Testis (tissue), 3 donors: ENCODE results near the gene AP1M2. TPM values are rescaled to one million over a fixed set of nuclear protein-coding genes. Genes with fewer than 3 reads are reported as not detected.

Experiments
- DNase-seq: peaks from one replicate; pipeline ENCODE4 v3.0.0-alpha.2; 2019
- H3K27ac ChIP-seq, 2 donors: fragments of 200-600 bp; sonication (generic); one replicate each; pipeline ENCODE4 v1.5.1; 2019
- H3K27me3 ChIP-seq: fragments of 200-600 bp; sonication (generic); one replicate; pipeline ENCODE4 v1.5.1; 2019
- H3K36me3 ChIP-seq: fragments of 200-600 bp; sonication (generic); one replicate; pipeline ENCODE4 v1.5.1; 2017; ENCODE audit warnings: low read depth; ENCODE audit errors: missing control alignments
- H3K4me1 ChIP-seq: fragments of 200-600 bp; sonication (generic); one replicate; pipeline ENCODE4 v1.5.1; 2019
- H3K4me3 ChIP-seq, 2 donors: fragments of 200-600 bp; sonication (generic); one replicate each; pipeline ENCODE4 v1.5.1; 2017 to 2019
- H3K9me3 ChIP-seq: fragments of 200-600 bp; sonication (generic); one replicate; pipeline ENCODE4 v1.5.1; 2017
- CTCF ChIP-seq, 3 experiments: fragments of 450-650 bp in 2 of 3; fragments of 200-600 bp in 1 of 3; sonication (generic) in 1 of 3; IDR thresholded peaks; one replicate each; pipeline ENCODE4 v1.5.1; 2016 to 2019; ENCODE audit warnings: antibody characterized with exemption in 3 of 3, mild to moderate bottlenecking in 2 of 3, moderate library complexity in 1 of 3
- POLR2A ChIP-seq: fragments of 450-650 bp; IDR thresholded peaks from one replicate; pipeline ENCODE4 v1.6.1; 2017; ENCODE audit warnings: antibody characterized with exemption, mild to moderate bottlenecking, moderate library complexity
- WGBS, 2 donors: methylation state at CpG; one replicate each; pipeline ENCODE4 v1.1.5; 2018; 5-methylcytosine and 5-hydroxymethylcytosine counted together
- intact Hi-C: fragments of 100-400 bp; cut with DNase I; formaldehyde crosslinking; loops from one replicate; pipeline ENCODE4 v1.15.1; 2023; ENCODE audit warnings: low total_unique reads
- polyA plus RNA-seq: library from polyadenylated mRNA; stranded (reverse); fragments of 350-450 nt; fragmentation: Illumina TruSeq; extraction: RNeasy Lipid Tissue Mini Kit (QIAGEN cat#74804); gene quantifications from one replicate; pipeline ENCODE4 v1.2.3, GENCODE V29; 2014; ENCODE audit warnings: low read depth, low replicate concordance; ENCODE audit not compliant: insufficient read depth
- total RNA-seq, 2 donors: library from RNA; depleted of rRNA; stranded (reverse); fragments of >200 nt; gene quantifications; one replicate each; pipeline ENCODE4 v1.2.3, GENCODE V29; 2016

Gene AP1M2
- total and polyA plus RNA-seq, 3 donors from 2014 or later = 6.9 to 23.3 (median 7.7) TPM

GRCh38 chr19:10603873-10604459 is 16.9 kb upstream of the AP1M2 start:
- WGBS, 2 donors = 20 to 27% methylated on average over 9 of the region's 9 CpGs
- DNase-seq = no peak
- intact Hi-C loops = no loop called here

GRCh38 chr19:10603084-10603872 is 16.2 kb upstream of the AP1M2 start:
- TF ChIP-seq CTCF (IDR thresholded peaks at IDR 0.05) = no peak
- peaks cover 21% of the 10 kb centered on the region for H3K4me1 ChIP-seq
- peak overlapping the region; percentile 96 to 99 for H3K4me3 ChIP-seq
- WGBS, 2 donors = 8 to 12% methylated on average over 17 to 19 of the region's 19 CpGs
- H3K36me3 ChIP-seq = no peaks in the 10 kb centered on the region
- no peak for DNase-seq
- H3K27ac ChIP-seq = peak overlapping the region; percentile 94 to 95
- H3K27me3 ChIP-seq = no peaks in the 10 kb centered on the region
- intact Hi-C loops = no loop called here
- H3K9me3 ChIP-seq = no peaks in the 10 kb centered on the region

More at GRCh38 chr19:10603873-10604459, 16.9 kb upstream of the AP1M2 start:
- Histone ChIP-seq H3K9me3 (no peaks in the 10 kb centered on the region), H3K27me3 (no peaks in the 10 kb centered on the region), H3K27ac (peak overlapping the region; percentile 94 to 95), H3K4me3 (peak overlapping the region; percentile 96 to 99), H3K4me1 (peaks cover 21% of the 10 kb centered on the region), H3K36me3 (no peaks in the 10 kb centered on the region)
- no peak for TF ChIP-seq POLR2A

GRCh38 chr19:10602330-10603083 is 15.4 kb upstream of the AP1M2 start:
- Histone ChIP-seq H3K27ac (peak overlapping the region; percentile 94 to 95), H3K9me3 (no peaks in the 10 kb centered on the region), H3K27me3 (no peaks in the 10 kb centered on the region), H3K4me3 (peak overlapping the region; percentile 96 to 99), H3K4me1 (peaks cover 21% of the 10 kb centered on the region), H3K36me3 (no peaks in the 10 kb centered on the region)
- DNase-seq = peak; percentile 92
- no peak for TF ChIP-seq POLR2A
- no peak for TF ChIP-seq CTCF (IDR thresholded peaks at IDR 0.05)
- intact Hi-C loops = no loop called here
- 0 to 1% methylated on average over 30 to 58 of the region's 76 CpGs for WGBS, 2 donors

GRCh38 chr19:10601999-10602329 is 14.9 kb upstream of the AP1M2 start:
- intact Hi-C loops = no loop called here
- Histone ChIP-seq H3K9me3 (no peaks in the 10 kb centered on the region), H3K4me3 (peak overlapping the region; percentile 96 to 99), H3K4me1 (peaks cover 21% of the 10 kb centered on the region), H3K36me3 (no peaks in the 10 kb centered on the region), H3K27ac (peak overlapping the region in 1 of 2 donors; percentile 95), H3K27me3 (no peaks in the 10 kb centered on the region)
- TF ChIP-seq CTCF (IDR thresholded peaks at IDR 0.05) (no peak), POLR2A (no peak)
- 8 to 19% methylated on average over 7 of the region's 7 CpGs for WGBS, 2 donors
- no peak for DNase-seq

- WGBS, 2 donors = 95 to 96% methylated on average over 5 of the region's 5 CpGs
Measured at GRCh38 chr19:10600149-10600548, 13.0 kb upstream of the AP1M2 start.

More at GRCh38 chr19:10600149-10600548, 13.0 kb upstream of the AP1M2 start:
- TF ChIP-seq POLR2A (no peak), CTCF (IDR thresholded peaks at IDR 0.05) (no peak)
- Histone ChIP-seq H3K4me1 (peaks cover 25% of the 10 kb centered on the region), H3K4me3 (no peak overlapping the region), H3K27me3 (no peaks in the 10 kb centered on the region), H3K36me3 (no peaks in the 10 kb centered on the region), H3K9me3 (no peaks in the 10 kb centered on the region), H3K27ac (no peak overlapping the region)
- no peak for DNase-seq
- intact Hi-C loops = no loop called here
